HEK293 (cell line): ENCODE results near the gene ARHGAP30.

ENCODE experiments used
- CTCF ChIA-PET: fragments of 350-600 bp; formaldehyde crosslinking; extraction: SDS; loops from one replicate; lab custom pipeline; 2021; ENCODE audit warnings: antibody characterized with exemption; lab: Yijun Ruan, JAX
- POLR2A ChIA-PET: fragments of 300-600 bp; formaldehyde crosslinking; extraction: SDS; loops from one replicate; lab custom pipeline; 2020; ENCODE audit warnings: antibody characterized with exemption, inconsistent platforms; lab: Yijun Ruan, JAX
- H3K27ac ChIP-seq: fragments of 200-500 bp; sonication (Bioruptor generic); 2 replicates; pipeline ENCODE4 v1.5.1; 2014; ENCODE audit warnings: low read depth, low read length, control low read depth, inconsistent platforms; ENCODE audit errors: extremely low read depth
- H3K36me3 ChIP-seq, 2 experiments: fragments of 200-500 bp in 1 of 2; sonication (Bioruptor generic) in 1 of 2; 1 replicate in 1 of 2; 2 replicates in 1 of 2; pipeline ENCODE4 v1.5.1; 2014 to 2017; ENCODE audit warnings: inconsistent platforms in 2 of 2, low read length in 2 of 2; ENCODE audit not compliant: control insufficient read depth in 2 of 2, insufficient read depth in 1 of 2
- H3K4me1 ChIP-seq: fragments of 200-500 bp; sonication (Bioruptor generic); 2 replicates; pipeline ENCODE4 v1.5.1; 2014; ENCODE audit warnings: mild to moderate bottlenecking, low read length, inconsistent platforms; ENCODE audit not compliant: control insufficient read depth, insufficient read depth
- H3K4me3 ChIP-seq: 2 replicates; pipeline ENCODE4 v1.5.1; 2011; ENCODE audit warnings: low read depth, mild to moderate bottlenecking, control low read depth, low read length, moderate library complexity
- H3K9me3 ChIP-seq: fragments of 200-500 bp; sonication (Bioruptor generic); 2 replicates; pipeline ENCODE4 v1.5.1; 2014; ENCODE audit warnings: low read depth, low read length, inconsistent platforms; ENCODE audit not compliant: control insufficient read depth, insufficient read depth
- BCL6B ChIP-seq: fragments of 450-650 bp; formaldehyde crosslinking; IDR thresholded peaks from 2 replicates; pipeline ENCODE4 v1.5.1; 2017; ENCODE audit warnings: missing biosample characterization, missing genetic modification characterization
- RBAK ChIP-seq: fragments of 450-650 bp; formaldehyde crosslinking; IDR thresholded peaks from 2 replicates; pipeline ENCODE4 v1.5.1; 2016; ENCODE audit warnings: missing biosample characterization, missing genetic modification characterization
- REST ChIP-seq: fragments of 450-650 bp; formaldehyde crosslinking; IDR thresholded peaks from 2 replicates; pipeline ENCODE4 v1.5.1; 2016; ENCODE audit warnings: missing biosample characterization, missing genetic modification characterization
- SCRT1 ChIP-seq: fragments of 450-650 bp; formaldehyde crosslinking; IDR thresholded peaks from 2 replicates; pipeline ENCODE4 v1.5.1; 2016; ENCODE audit warnings: missing biosample characterization, missing genetic modification characterization, borderline replicate concordance
- SCRT2 ChIP-seq: fragments of 450-650 bp; formaldehyde crosslinking; IDR thresholded peaks from 2 replicates; pipeline ENCODE4 v1.5.1; 2016; ENCODE audit warnings: missing biosample characterization, missing genetic modification characterization
- ZBTB7A ChIP-seq: fragments of 450-650 bp; formaldehyde crosslinking; IDR thresholded peaks from 2 replicates; pipeline ENCODE4 v1.5.1; 2016; ENCODE audit warnings: low read depth, missing biosample characterization, missing genetic modification characterization
- ZFHX2 ChIP-seq: fragments of 450-650 bp; formaldehyde crosslinking; conservative IDR thresholded peaks from 2 replicates; pipeline ENCODE4 v1.5.1; 2016; ENCODE audit warnings: missing biosample characterization, missing genetic modification characterization
- ZNF132 ChIP-seq: fragments of 450-650 bp; formaldehyde crosslinking; IDR thresholded peaks from 2 replicates; pipeline ENCODE4 v1.5.1; 2017; ENCODE audit warnings: missing biosample characterization, missing genetic modification characterization, borderline replicate concordance
- ZNF24 ChIP-seq: fragments of 450-650 bp; formaldehyde crosslinking; IDR thresholded peaks from 2 replicates; pipeline ENCODE4 v1.5.1; 2016; ENCODE audit warnings: missing biosample characterization, missing genetic modification characterization
- ZNF394 ChIP-seq: fragments of 450-650 bp; formaldehyde crosslinking; IDR thresholded peaks from 2 replicates; pipeline ENCODE4 v1.5.1; 2016; ENCODE audit warnings: missing biosample characterization, missing genetic modification characterization, mild to moderate bottlenecking, moderate library complexity, borderline replicate concordance
- ZNF529 ChIP-seq: fragments of 450-650 bp; formaldehyde crosslinking; IDR thresholded peaks from 2 replicates; pipeline ENCODE4 v1.5.1; 2017; ENCODE audit warnings: missing genetic modification characterization, missing biosample characterization; ENCODE audit not compliant: insufficient replicate concordance
- ZNF558 ChIP-seq: fragments of 450-650 bp; formaldehyde crosslinking; IDR thresholded peaks from 2 replicates; pipeline ENCODE4 v1.5.1; 2016; ENCODE audit warnings: missing biosample characterization, missing genetic modification characterization
- ZNF596 ChIP-seq: fragments of 450-650 bp; IDR thresholded peaks from 2 replicates; pipeline ENCODE4 v1.5.0; 2018; ENCODE audit warnings: missing biosample characterization, mild to moderate bottlenecking, missing genetic modification characterization, moderate library complexity
- ZNF654 ChIP-seq: fragments of 450-650 bp; formaldehyde crosslinking; IDR thresholded peaks from 2 replicates; pipeline ENCODE4 v1.5.1; 2016; ENCODE audit warnings: low read depth, missing biosample characterization, missing genetic modification characterization
- ZNF677 ChIP-seq: fragments of 450-650 bp; IDR thresholded peaks from 2 replicates; pipeline ENCODE4 v1.5.0; 2018; ENCODE audit warnings: missing biosample characterization, mild to moderate bottlenecking, missing genetic modification characterization, moderate library complexity
- ZNF692 ChIP-seq: fragments of 450-650 bp; formaldehyde crosslinking; IDR thresholded peaks from 2 replicates; pipeline ENCODE4 v1.5.1; 2016; ENCODE audit warnings: missing biosample characterization, missing genetic modification characterization
- ZNF843 ChIP-seq: fragments of 450-650 bp; formaldehyde crosslinking; IDR thresholded peaks from 2 replicates; pipeline ENCODE4 v1.5.1; 2016; ENCODE audit warnings: missing biosample characterization, missing genetic modification characterization
- TF ChIP-seq, protein P1 (sequence below): fragments of 450-650 bp; formaldehyde crosslinking; IDR thresholded peaks from 2 replicates; pipeline ENCODE4 v1.5.1; 2016; ENCODE audit warnings: missing biosample characterization, missing genetic modification characterization

ARHGAP30 gene

DNA sequence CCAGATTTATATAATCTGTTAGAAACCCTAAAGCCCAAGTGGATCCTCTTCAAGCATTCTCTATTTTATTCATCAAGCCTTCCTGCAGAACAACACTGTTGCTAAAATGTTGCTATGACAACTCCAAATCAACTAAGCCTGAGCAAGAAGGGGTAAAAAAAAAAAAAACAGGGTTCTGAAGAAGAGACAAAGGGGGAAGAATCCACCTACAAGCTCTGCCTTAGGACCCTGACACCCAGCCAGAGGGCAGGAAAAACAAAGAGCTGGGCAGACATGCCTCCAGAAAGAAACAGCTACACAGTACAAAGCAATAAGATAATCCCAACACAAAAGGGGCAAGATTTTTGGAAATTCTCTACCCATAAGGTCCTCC lies 25.2 kb downstream of the ARHGAP30 start:
- peaks cover 10 to 39% of the 10 kb centered on the region in 2 experiments for H3K36me3 ChIP-seq
- H3K4me3 ChIP-seq = peak overlapping the region; percentile 64
- H3K27ac ChIP-seq = peak overlapping the region; percentile 14; the same call in 1 of the 2 replicates
- TF ChIP-seq BCL6B (tag by site-specific recombination) = no peak
- POLR2A ChIA-PET = interaction anchor here (0.6 to 2.4 kb wide), 8 partner anchors 8 to 181 kb away, joined by 3 to 50 read pairs (median 8); partner anchors contain the start of genes DEDD, F11R, KLHDC9 and TOMM40L
- CTCF ChIA-PET = interaction anchor here (0.6 to 4.6 kb wide), 7 partner anchors 11 to 109 kb away, joined by 3 to 27 read pairs (median 3); partner anchors contain the start of genes ARHGAP30, KLHDC9 and UFC1
- H3K4me1 ChIP-seq = 0 out of 2 replicates have a peak, but pooled peaks cover 4% of the 10 kb centered on the region
- H3K9me3 ChIP-seq = no peaks in the 10 kb centered on the region

DNA sequence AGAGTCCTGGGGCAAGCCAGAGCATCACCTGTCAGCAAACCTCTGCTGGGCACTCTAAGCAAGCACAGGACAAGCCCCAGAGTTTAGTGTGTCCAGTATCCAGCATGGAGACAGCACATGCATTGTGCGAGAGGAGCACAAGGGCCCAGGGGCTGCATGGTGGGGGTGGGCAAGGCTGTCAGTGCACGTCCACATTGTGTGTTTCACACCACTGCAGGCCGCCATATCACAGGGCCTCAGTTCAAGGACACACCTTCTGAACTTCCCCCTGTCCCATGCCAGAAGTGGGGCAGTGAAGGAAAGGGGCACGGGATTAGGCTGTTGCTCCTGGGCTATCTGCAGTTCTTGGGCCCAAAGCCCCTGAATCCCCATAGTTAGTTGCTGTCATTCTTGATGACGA lies 30.1 kb downstream of the ARHGAP30 start:
- peaks cover 13% of the 10 kb centered on the region for H3K4me1 ChIP-seq
- ChIA-PET POLR2A (interaction anchor here (0.7 to 3.4 kb wide), 2 partner anchors 18 to 21 kb away, joined by 3 to 26 read pairs; partner anchors contain the start of gene F11R), CTCF (interaction anchor here (0.6 to 3.6 kb wide), 8 partner anchors 10 to 79 kb away, joined by 3 to 20 read pairs (median 4); partner anchors contain the start of genes F11R, KLHDC9, NIT1 and PFDN2)
- H3K9me3 ChIP-seq = no peaks in the 10 kb centered on the region
- TF ChIP-seq ZNF843 (tag by site-specific recombination) = no peak
- no peak for TF ChIP-seq ZNF596 (tag by site-specific recombination)
- no peak for TF ChIP-seq ZFHX2
- TF ChIP-seq ZNF24 (tag by site-specific recombination) = no peak
- no peak for TF ChIP-seq ZNF529 (tag by site-specific recombination)
- no peak for TF ChIP-seq ZNF132
- no peak for TF ChIP-seq ZNF394 (tag by site-specific recombination)
- no peak for TF ChIP-seq RBAK (tag by site-specific recombination)
- H3K27ac ChIP-seq = peak overlapping the region; percentile 46; the same call in 1 of the 2 replicates
- H3K36me3 ChIP-seq = peaks cover 10 to 52% of the 10 kb centered on the region in 2 experiments
- no peak overlapping the region for H3K4me3 ChIP-seq

DNA sequence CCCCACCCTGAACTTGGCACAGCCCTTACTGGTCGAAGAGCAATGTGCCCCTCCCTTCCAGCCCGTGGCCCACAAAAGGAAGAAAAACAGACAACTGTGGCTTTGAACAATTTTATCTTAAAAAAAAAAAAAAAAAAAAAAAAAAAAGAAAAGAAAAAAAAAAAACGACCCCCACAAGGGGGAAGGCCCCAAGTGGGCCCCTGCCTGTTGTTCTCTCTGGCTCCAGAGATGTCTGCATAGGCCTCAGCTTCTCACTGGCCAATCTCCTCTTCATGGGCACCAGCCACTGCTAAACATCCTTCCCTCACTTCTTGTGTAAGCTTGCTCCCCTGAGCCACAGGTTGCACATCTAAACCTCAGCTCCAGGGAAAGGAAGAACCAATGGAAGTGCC lies 30.5 kb downstream of the ARHGAP30 start:
- TF ChIP-seq SCRT2 (tag by site-specific recombination) (peak; percentile 8), ZBTB7A (tag by site-specific recombination) (no peak)
- TF ChIP-seq, protein P1, sequence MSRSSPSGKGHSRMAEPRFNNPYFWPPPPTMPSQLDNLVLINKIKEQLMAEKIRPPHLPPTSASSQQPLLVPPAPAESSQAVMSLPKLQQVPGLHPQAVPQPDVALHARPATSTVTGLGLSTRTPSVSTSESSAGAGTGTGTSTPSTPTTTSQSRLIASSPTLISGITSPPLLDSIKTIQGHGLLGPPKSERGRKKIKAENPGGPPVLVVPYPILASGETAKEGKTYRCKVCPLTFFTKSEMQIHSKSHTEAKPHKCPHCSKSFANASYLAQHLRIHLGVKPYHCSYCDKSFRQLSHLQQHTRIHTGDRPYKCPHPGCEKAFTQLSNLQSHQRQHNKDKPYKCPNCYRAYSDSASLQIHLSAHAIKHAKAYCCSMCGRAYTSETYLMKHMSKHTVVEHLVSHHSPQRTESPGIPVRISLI (tag by site-specific recombination) = peak; percentile 92
- ChIA-PET CTCF (interaction anchor here (0.6 to 2.2 kb wide), 7 partner anchors 10 to 96 kb away, joined by 3 to 10 read pairs (median 3); partner anchors contain the start of genes F11R, NIT1 and PFDN2), POLR2A (interaction anchor here (0.6 to 3.4 kb wide), 4 partner anchors 18 to 186 kb away, joined by 3 to 26 read pairs (median 5); partner anchors contain the start of gene F11R)
- Histone ChIP-seq H3K9me3 (no peaks in the 10 kb centered on the region), H3K4me3 (peak overlapping the region; percentile 89), H3K27ac (peak overlapping the region; percentile 46), H3K4me1 (peaks cover 10% of the 10 kb centered on the region), H3K36me3 (peaks cover 10 to 52% of the 10 kb centered on the region in 2 experiments)

DNA sequence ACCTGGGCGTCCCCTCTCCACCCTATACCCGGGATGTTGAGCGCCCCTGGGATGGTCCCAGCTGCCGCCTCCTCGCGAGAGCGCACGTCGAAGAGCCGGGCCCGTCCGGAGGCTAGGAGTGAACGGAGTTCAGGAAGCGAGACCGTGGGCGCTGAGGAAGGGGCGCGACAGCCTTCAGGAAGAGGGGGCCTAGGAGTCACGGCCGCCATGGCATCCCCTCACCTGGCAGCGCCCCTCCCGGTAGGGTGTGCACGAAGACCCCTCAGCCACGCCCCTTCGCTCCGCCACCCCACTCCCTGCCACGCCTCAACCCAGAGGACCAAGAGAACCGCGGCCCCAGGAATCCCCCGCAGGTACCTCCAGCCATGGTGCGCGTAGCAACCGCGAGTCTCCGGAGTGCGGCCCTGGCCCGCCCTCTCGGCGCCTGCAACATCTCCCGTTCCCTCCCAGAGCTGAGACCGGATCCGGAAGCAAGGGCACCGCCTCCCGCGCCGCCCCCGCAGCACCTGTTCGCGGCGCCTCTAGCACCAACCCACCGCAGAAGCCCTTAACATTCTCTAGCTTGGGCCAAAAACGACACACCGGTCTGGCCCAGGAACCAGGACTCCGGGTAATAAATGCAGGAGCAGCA lies 31.1 kb downstream of the ARHGAP30 start, which contains the start of gene TSTD1:
Gene TSTD1 (minus strand): TSS at position 442 of the 631 bp plus-strand sequence. CDS start 75 bp downstream, at position 367.
- ChIA-PET POLR2A (interaction anchor here (0.6 to 3.4 kb wide), 6 partner anchors 17 to 187 kb away, joined by 3 to 26 read pairs (median 3); partner anchors contain the start of gene F11R), CTCF (interaction anchor here (0.6 to 2.2 kb wide), 5 partner anchors 11 to 97 kb away, joined by 3 to 10 read pairs (median 5); partner anchors contain the start of gene F11R)
- peak within 1 kb of the TSS; percentile 70 for H3K27ac ChIP-seq
- peaks cover 10 to 52% of the 10 kb centered on the region in 2 experiments for H3K36me3 ChIP-seq
- H3K9me3 ChIP-seq = no peaks in the 10 kb centered on the region
- H3K4me3 ChIP-seq = peak within 1 kb of the TSS; percentile 89
- peaks cover 10% of the 10 kb centered on the region for H3K4me1 ChIP-seq
- TF ChIP-seq ZNF677 (tag by site-specific recombination) (no peak), ZNF692 (tag by site-specific recombination) (peak; percentile 46; the same call in 1 of the 2 replicates), REST (tag by site-specific recombination) (no peak), ZNF558 (tag by site-specific recombination) (no peak), ZNF654 (tag by site-specific recombination) (no peak), SCRT1 (tag by site-specific recombination) (peak; percentile 77)
